Measurements from ENCODE around the gene NUCB1.

The NUCB1 gene

GRCh38 chr19:48928164-48929025, 28.3 kb downstream of the NUCB1 start:
- Histone ChIP-seq H3K27me3 (ENCODE audit: insufficient read depth, low read depth, severe bottlenecking) (no peaks in the 10 kb centered on the region), H3K9me3 (ENCODE audit: severe bottlenecking) (no peaks in the 10 kb centered on the region), H3K4me3 (ENCODE audit: low read depth, low read length) (no peak overlapping the region), H3K36me3 (no peaks in the 10 kb centered on the region; the same call in 1 of the 2 replicates), H3K27ac (no peak overlapping the region)
- DNase-seq: no peak
- TF ChIP-seq CTCF (IDR thresholded peaks at IDR 0.05; ENCODE audit: low read depth, low read length): no peak

- TF ChIP-seq CTCF (IDR thresholded peaks at IDR 0.05; ENCODE audit: low read depth, low read length): no peak
- no peaks in the 10 kb centered on the region for H3K9me3 ChIP-seq (ENCODE audit: severe bottlenecking)
- peak within 1 kb of the TSS; percentile 24; the same call in 1 of the 2 replicates for H3K27ac ChIP-seq
- no peaks in the 10 kb centered on the region for H3K27me3 ChIP-seq (ENCODE audit: insufficient read depth, low read depth, severe bottlenecking)
- DNase-seq: peak; percentile 92
- H3K36me3 ChIP-seq: no peaks in the 10 kb centered on the region
- peak within 1 kb of the TSS; percentile 61 for H3K4me3 ChIP-seq (ENCODE audit: low read depth, low read length)
Measured at GRCh38 chr19:48933382-48933932, 33.3 kb downstream of the NUCB1 start, which contains the start of gene DHDH. TSS of gene DHDH (plus strand) at chr19:48933699. CDS start at chr19:48933722, 23 bp downstream.

- no peaks in the 10 kb centered on the region for H3K36me3 ChIP-seq
- no peak overlapping the region for H3K4me3 ChIP-seq (ENCODE audit: low read depth, low read length)
- peak; percentile 43 for DNase-seq
- H3K9me3 ChIP-seq (ENCODE audit: severe bottlenecking): no peaks in the 10 kb centered on the region
- H3K27ac ChIP-seq: no peak overlapping the region
- TF ChIP-seq CTCF (IDR thresholded peaks at IDR 0.05; ENCODE audit: low read depth, low read length): no peak
- H3K27me3 ChIP-seq (ENCODE audit: insufficient read depth, low read depth, severe bottlenecking): no peaks in the 10 kb centered on the region
Measured at GRCh38 chr19:48934837-48935236, 34.7 kb downstream of the NUCB1 start.

GRCh38 chr19:48935864-48936263, 35.8 kb downstream of the NUCB1 start:
- Histone ChIP-seq H3K4me3 (ENCODE audit: low read depth, low read length) (no peak overlapping the region), H3K9me3 (ENCODE audit: severe bottlenecking) (no peaks in the 10 kb centered on the region), H3K27ac (no peak overlapping the region), H3K27me3 (ENCODE audit: insufficient read depth, low read depth, severe bottlenecking) (no peaks in the 10 kb centered on the region), H3K36me3 (peaks cover 2% of the 10 kb centered on the region)
- DNase-seq: no peak
- no peak for TF ChIP-seq CTCF (IDR thresholded peaks at IDR 0.05; ENCODE audit: low read depth, low read length)

GRCh38 chr19:48938256-48938655, 38.1 kb downstream of the NUCB1 start:
- Histone ChIP-seq H3K27ac (no peak overlapping the region), H3K27me3 (ENCODE audit: insufficient read depth, low read depth, severe bottlenecking) (no peaks in the 10 kb centered on the region), H3K9me3 (ENCODE audit: severe bottlenecking) (no peaks in the 10 kb centered on the region), H3K36me3 (peaks cover 4% of the 10 kb centered on the region), H3K4me3 (ENCODE audit: low read depth, low read length) (no peak overlapping the region)
- no peak for DNase-seq
- no peak for TF ChIP-seq CTCF (IDR thresholded peaks at IDR 0.05; ENCODE audit: low read depth, low read length)

All from WERI-Rb-1 (cell line).